Retinal pigment epithelial cell (primary cell): ENCODE data around the gene ACOXL.

Experiments
- DNase-seq: peaks from one replicate; pipeline ENCODE4 v3.0.0-alpha.2; 2010; ENCODE audit warnings: low read depth
- H3K4me3 ChIP-seq: 2 replicates; pipeline ENCODE4 v1.5.1; 2011; ENCODE audit warnings: mild to moderate bottlenecking, low read length, control low read depth, moderate library complexity
- TF ChIP-seq, protein P1 (sequence below): conservative IDR thresholded peaks from 2 replicates; pipeline ENCODE4 v1.5.1; 2011; ENCODE audit warnings: low read depth, low read length, control low read depth, inconsistent platforms

The ACOXL gene

DNA sequence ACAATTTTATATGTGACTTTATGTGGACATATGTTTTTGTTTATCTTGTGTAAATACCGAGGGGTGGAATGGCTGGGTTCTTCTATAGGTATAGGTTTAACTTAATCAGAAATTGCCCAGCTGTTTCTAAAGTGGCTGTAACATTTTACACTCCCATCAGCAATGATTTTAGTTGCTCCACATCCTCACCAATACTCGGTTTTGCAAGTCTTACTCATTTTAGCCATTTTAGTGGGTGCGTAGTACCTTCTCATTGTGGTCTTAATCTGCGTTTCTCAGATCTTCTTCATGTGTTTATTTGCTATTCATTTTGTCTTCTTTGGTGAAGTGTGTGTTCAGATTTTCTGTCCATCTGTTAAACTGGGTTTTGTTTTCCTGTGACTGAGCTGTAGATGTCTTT is 292.9 kb downstream of the ACOXL start:
- TF ChIP-seq, protein P1, sequence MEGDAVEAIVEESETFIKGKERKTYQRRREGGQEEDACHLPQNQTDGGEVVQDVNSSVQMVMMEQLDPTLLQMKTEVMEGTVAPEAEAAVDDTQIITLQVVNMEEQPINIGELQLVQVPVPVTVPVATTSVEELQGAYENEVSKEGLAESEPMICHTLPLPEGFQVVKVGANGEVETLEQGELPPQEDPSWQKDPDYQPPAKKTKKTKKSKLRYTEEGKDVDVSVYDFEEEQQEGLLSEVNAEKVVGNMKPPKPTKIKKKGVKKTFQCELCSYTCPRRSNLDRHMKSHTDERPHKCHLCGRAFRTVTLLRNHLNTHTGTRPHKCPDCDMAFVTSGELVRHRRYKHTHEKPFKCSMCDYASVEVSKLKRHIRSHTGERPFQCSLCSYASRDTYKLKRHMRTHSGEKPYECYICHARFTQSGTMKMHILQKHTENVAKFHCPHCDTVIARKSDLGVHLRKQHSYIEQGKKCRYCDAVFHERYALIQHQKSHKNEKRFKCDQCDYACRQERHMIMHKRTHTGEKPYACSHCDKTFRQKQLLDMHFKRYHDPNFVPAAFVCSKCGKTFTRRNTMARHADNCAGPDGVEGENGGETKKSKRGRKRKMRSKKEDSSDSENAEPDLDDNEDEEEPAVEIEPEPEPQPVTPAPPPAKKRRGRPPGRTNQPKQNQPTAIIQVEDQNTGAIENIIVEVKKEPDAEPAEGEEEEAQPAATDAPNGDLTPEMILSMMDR: no peak
- H3K4me3 ChIP-seq: no peak overlapping the region
- DNase-seq: no peak

DNA sequence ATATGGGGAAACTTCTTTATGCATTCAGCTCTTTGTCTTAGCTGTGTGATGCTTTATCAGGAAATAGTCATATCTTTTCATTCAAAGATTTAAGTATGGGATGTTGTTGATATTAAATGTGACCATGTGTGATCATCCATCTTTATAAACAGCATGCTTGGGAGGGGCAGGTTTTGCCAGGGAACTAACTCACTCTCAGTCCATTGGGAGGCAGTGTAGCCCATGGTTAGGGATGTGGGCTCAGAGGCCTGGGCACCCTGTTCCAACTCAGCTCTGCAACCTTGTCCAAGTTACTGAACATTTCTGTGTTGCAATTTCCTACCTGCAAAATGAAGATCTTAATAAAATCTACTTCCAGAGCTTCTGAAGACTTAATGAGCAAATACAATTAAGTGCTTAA is 296.3 kb downstream of the ACOXL start:
- no peak for DNase-seq
- no peak overlapping the region for H3K4me3 ChIP-seq
- TF ChIP-seq, protein P1: no peak

DNA sequence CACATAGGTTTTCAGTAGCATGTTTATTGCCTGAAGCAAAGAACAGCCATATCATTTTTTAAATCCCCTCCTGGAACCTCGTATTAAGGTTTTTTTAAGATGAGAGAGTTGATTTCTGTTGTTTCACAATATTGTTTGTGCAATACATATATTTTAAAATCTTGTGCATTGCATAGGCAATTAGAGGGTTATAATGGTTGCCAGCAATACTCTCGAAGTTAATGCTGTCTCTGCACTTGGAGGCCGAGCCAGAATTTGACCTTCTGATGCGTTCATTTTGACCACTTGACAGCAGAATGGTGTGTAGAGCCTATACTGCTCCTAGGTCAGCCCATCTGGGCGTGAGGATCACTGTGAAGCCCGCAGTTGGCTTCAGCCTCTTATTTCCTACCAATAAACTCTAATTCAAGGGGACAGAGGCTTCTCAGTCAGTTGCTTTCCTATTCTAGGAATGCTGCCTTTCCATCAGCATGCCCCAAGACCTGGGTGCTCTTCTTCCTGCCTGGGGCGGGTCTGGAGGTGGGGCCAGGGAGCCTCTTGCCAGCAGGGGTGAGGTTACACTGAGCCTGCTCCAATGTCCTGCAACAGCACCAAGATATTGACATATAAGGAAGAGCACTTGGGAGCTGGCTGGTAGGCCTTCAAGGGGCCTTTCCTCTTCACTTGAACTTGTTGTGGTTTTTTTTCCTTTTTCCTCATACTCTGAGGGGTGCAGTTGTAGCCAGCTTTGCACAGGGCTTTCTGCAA is 297.0 kb downstream of the ACOXL start:
- TF ChIP-seq, protein P1: no peak
- H3K4me3 ChIP-seq: no peak overlapping the region
- DNase-seq: no peak

DNA sequence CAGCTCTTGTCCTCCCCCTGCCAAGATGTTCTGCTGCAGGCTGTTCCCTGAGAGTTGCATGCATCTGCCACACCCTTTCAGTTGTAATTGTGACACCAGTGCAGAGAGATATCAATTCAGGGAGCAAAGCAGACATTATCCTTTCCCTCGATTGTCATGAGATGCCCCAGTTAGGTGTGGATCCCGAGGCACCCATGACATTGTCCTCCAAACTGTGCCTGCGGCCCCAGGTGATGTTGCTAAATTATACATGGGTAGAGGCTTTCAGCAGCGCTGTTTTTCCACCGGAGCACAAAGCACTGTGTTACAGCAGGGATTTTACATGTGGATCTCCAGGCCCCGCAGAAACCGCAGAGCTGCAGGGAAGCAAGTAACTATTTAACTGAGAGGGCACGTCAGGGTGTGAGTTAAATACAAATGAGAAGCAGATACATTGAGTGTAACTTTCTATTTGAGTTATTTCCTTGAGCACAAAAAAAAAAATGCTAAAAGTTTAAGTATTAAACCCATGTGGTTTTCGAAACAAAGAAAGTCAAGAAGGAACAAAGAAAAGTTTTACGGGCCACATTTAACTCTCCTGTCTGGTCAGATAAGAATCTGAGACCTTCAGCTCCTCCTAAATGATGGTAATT is 298.0 kb downstream of the ACOXL start:
- TF ChIP-seq, protein P1: no peak
- H3K4me3 ChIP-seq: no peak overlapping the region
- DNase-seq: no peak

DNA sequence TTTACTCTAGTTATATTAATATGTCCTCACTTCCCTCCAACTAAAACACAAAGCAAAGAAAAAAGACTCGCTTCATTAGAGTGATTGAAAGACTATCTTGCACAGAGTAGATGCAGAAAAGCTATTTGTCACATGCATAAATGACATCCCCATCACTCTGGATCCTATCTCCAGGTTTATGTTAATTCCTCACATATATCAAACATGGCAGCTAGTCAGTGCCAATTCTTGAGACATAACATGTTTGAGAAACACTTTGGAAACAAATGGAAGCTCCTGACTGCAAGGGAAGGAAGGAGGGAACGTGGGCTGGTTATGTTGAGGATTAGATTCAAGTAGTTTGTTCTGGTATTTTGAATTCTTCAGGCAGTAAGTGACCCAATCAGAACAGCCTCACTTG is 298.6 kb downstream of the ACOXL start:
- no peak for DNase-seq
- TF ChIP-seq, protein P1: no peak
- H3K4me3 ChIP-seq: no peak overlapping the region

DNA sequence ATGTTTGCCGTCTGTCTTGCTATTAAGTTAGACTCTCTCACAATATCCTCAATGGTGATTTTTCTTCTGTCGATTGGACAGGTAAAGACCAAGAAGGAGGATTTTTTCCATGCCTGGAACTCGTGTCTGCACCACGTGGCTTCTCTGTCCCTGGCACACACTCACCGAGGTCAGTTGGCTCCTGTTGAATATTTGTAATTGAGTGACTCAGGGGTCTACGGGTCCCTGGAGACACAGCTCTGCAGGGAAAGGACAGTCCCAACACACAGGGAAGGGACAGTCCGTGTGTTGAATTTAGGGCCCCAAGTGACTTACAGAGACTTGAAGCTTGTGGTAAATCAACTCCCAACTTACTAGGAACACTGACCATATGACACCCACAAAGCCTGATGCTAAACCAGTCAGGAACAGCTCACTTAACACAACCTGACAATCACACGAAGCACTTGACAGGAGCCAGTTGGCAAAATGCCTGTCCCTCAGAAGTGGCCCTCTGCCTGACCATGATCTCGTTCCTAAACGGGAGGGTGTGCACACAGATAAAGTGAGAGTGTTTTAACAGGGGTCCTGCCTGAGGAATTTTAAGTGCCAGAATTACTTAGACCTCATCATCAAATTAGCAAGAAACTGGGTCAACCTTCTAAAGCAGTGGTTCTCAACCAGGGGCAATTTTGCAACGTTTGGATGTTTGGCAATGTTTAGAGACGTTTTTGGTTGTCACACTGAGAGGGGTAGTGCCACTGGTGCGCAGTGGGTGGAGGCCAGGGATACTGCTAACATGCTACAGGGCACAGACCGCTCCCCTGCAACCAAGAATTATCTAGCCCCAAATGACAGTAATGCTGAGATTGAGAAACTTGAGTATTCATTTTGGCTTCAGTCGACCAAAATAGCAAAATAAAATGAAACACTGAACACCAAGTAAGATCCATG is 299.4 kb downstream of the ACOXL start:
- TF ChIP-seq, protein P1: no peak
- no peak for DNase-seq
- H3K4me3 ChIP-seq: no peak overlapping the region
